ENCODE measurements around the gene ARHGEF33. TPM values are rescaled to one million over a fixed set of nuclear protein-coding genes. Genes with fewer than 3 reads are reported as not detected.

Gene ARHGEF33
- total RNA-seq, 1 experiment from 2014 or later = 0.04 TPM

DNA sequence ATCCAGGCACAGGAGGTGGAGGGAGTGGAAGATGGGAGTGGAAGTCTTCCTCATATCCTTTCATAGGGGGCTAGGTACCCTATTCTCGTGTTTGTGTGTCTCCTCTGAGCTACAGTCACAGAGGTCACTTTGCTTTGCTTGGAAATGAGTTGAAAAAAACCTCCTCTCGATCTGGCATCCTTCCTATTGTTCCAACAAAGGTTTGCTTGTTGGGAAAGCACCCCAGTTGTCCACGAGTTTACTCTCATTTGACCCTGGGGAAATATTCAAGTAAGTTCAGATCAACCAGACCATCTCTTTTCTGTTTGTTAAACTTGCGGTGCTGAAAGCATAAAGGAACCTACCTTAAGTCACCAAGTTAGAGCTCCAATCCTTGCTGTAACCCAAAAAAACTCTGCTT lies 59.3 kb downstream of the ARHGEF33 start:
- no peak overlapping the region for H2AFZ ChIP-seq (ENCODE audit: low read length)
- CTCF ChIA-PET = no interaction called here

DNA sequence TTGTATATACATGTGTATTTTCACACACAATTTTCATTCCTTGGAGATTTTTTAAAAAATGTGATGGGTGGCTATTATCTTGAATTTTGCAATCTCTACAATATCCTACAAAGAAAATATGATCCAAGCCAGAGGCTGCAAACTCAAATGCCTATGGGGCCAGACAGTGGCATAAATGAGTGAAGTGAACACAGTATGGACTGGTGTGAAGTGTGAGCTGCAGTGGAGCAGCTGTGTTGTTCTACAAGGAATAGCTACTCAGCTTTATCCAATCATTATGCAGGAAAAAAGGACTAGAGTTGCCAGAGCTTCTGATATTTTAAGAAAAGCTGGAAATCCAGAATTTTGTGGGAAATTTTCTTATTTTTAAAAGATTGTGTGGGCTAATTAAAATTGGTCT lies 62.1 kb downstream of the ARHGEF33 start:
- no peak overlapping the region for H3K4me3 ChIP-seq (ENCODE audit: low read length)
- ChIA-PET CTCF (no interaction called here), POLR2A (ENCODE audit: unreplicated experiment) (no interaction called here)
- no peaks in the 10 kb centered on the region for H3K9me3 ChIP-seq (ENCODE audit: low read length)
- H2AFZ ChIP-seq (ENCODE audit: low read length) = no peak overlapping the region
- peaks cover 4% of the 10 kb centered on the region for H3F3A ChIP-seq (ENCODE audit: low read length, unreplicated experiment)
- H3K79me2 ChIP-seq (ENCODE audit: low read length) = no peaks in the 10 kb centered on the region
- BruUV-seq (replicated peaks) = no TSS peak
- peaks cover 14% of the 10 kb centered on the region for H3K4me1 ChIP-seq (ENCODE audit: insufficient read depth, low read length)
- ATAC-seq = no peak
- TF ChIP-seq EZH2 (IDR thresholded peaks at IDR 0.05; ENCODE audit: low read length, unreplicated experiment) = no peak
- TF ChIP-seq, protein P1, sequence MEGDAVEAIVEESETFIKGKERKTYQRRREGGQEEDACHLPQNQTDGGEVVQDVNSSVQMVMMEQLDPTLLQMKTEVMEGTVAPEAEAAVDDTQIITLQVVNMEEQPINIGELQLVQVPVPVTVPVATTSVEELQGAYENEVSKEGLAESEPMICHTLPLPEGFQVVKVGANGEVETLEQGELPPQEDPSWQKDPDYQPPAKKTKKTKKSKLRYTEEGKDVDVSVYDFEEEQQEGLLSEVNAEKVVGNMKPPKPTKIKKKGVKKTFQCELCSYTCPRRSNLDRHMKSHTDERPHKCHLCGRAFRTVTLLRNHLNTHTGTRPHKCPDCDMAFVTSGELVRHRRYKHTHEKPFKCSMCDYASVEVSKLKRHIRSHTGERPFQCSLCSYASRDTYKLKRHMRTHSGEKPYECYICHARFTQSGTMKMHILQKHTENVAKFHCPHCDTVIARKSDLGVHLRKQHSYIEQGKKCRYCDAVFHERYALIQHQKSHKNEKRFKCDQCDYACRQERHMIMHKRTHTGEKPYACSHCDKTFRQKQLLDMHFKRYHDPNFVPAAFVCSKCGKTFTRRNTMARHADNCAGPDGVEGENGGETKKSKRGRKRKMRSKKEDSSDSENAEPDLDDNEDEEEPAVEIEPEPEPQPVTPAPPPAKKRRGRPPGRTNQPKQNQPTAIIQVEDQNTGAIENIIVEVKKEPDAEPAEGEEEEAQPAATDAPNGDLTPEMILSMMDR (conservative IDR thresholded peaks at IDR 0.05; ENCODE audit: low read depth, low read length) = no peak
- no peak for TF ChIP-seq EZH2phosphoT487 (IDR thresholded peaks at IDR 0.05; ENCODE audit: borderline replicate concordance, low read length)
- no peak overlapping the region for H3K4me2 ChIP-seq (ENCODE audit: low read length)
- H4K20me1 ChIP-seq (ENCODE audit: low read length) = no peaks in the 10 kb centered on the region
- no peaks in the 10 kb centered on the region for H3K9me2 ChIP-seq (replicated peaks; ENCODE audit: low read length)
- H3K36me3 ChIP-seq (ENCODE audit: low read depth, low read length) = no peaks in the 10 kb centered on the region
- H3K9ac ChIP-seq (ENCODE audit: low read length) = no peak overlapping the region
- intact Hi-C loops (cut with micrococcal nuclease) = no loop called here
- DNase-seq = no peak
- H3K27me3 ChIP-seq (ENCODE audit: low read length) = no peaks in the 10 kb centered on the region
- H3K27ac ChIP-seq (ENCODE audit: low read length) = no peak overlapping the region

More for the DNA sequence above, 59.3 kb downstream of the ARHGEF33 start:
- no peak for DNase-seq
- TF ChIP-seq EZH2 (IDR thresholded peaks at IDR 0.05; ENCODE audit: low read length, unreplicated experiment) (no peak), EZH2phosphoT487 (IDR thresholded peaks at IDR 0.05; ENCODE audit: borderline replicate concordance, low read length) (no peak)
- TF ChIP-seq, protein P1 (conservative IDR thresholded peaks at IDR 0.05; ENCODE audit: low read depth, low read length) = no peak
- Histone ChIP-seq H3K4me2 (ENCODE audit: low read length) (no peak overlapping the region), H3K4me3 (ENCODE audit: low read length) (no peak overlapping the region), H3K9me2 (replicated peaks; ENCODE audit: low read length) (no peaks in the 10 kb centered on the region), H3K36me3 (ENCODE audit: low read depth, low read length) (no peaks in the 10 kb centered on the region), H3K27ac (ENCODE audit: low read length) (no peak overlapping the region), H3K27me3 (ENCODE audit: low read length) (no peaks in the 10 kb centered on the region), H4K20me1 (ENCODE audit: low read length) (no peaks in the 10 kb centered on the region), H3K4me1 (ENCODE audit: insufficient read depth, low read length) (peaks cover 21% of the 10 kb centered on the region), H3K9ac (ENCODE audit: low read length) (no peak overlapping the region), H3K9me3 (ENCODE audit: low read length) (no peaks in the 10 kb centered on the region), H3F3A (ENCODE audit: low read length, unreplicated experiment) (peaks cover 4% of the 10 kb centered on the region), H3K79me2 (ENCODE audit: low read length) (no peaks in the 10 kb centered on the region)
- no TSS peak for BruUV-seq (replicated peaks)
- POLR2A ChIA-PET (ENCODE audit: unreplicated experiment) = no interaction called here
- intact Hi-C loops (cut with micrococcal nuclease) = loop anchor here (5.0 kb wide), 1 partner anchor 88 kb away; no protein-coding TSS in a partner anchor
- ATAC-seq = no peak

DNA sequence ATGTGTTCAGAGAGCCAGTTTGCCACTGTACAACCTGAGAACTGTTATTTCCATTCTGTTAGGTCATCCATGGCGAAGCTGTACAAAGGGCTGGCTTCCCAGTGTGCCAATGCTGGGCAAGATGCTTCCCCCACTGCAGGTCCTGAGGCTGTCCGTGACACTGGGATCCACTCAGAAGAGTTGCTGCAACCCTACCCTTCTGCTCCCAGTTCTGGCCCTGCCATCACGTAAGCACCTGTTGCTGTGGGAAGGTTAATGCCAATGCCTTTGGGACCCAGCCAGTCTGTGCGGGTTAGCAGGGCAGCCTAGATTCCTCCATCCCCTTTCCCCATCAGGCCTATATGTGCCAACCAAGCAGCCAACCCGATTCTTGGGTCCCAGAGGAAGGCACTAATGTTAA lies 68.3 kb downstream of the ARHGEF33 start:
- Histone ChIP-seq H3K27ac (ENCODE audit: low read length) (no peak overlapping the region), H3K4me3 (ENCODE audit: low read length) (no peak overlapping the region), H3K9me3 (ENCODE audit: low read length) (no peaks in the 10 kb centered on the region), H3K4me2 (ENCODE audit: low read length) (no peak overlapping the region), H3K79me2 (ENCODE audit: low read length) (no peaks in the 10 kb centered on the region), H3K27me3 (ENCODE audit: low read length) (no peaks in the 10 kb centered on the region), H3K4me1 (ENCODE audit: insufficient read depth, low read length) (no peaks in the 10 kb centered on the region), H3F3A (ENCODE audit: low read length, unreplicated experiment) (no peaks in the 10 kb centered on the region), H3K9me2 (replicated peaks; ENCODE audit: low read length) (no peaks in the 10 kb centered on the region), H2AFZ (ENCODE audit: low read length) (no peak overlapping the region), H3K9ac (ENCODE audit: low read length) (no peak overlapping the region), H3K36me3 (ENCODE audit: low read depth, low read length) (no peaks in the 10 kb centered on the region), H4K20me1 (ENCODE audit: low read length) (no peaks in the 10 kb centered on the region)
- no peak for DNase-seq
- no peak for ATAC-seq
- no TSS peak for BruUV-seq (replicated peaks)
- POLR2A ChIA-PET (ENCODE audit: unreplicated experiment) = no interaction called here
- intact Hi-C loops (cut with micrococcal nuclease) = no loop called here
- CTCF ChIA-PET = no interaction called here
- TF ChIP-seq, protein P1 (conservative IDR thresholded peaks at IDR 0.05; ENCODE audit: low read depth, low read length) = no peak
- no peak for TF ChIP-seq EZH2 (IDR thresholded peaks at IDR 0.05; ENCODE audit: low read length, unreplicated experiment)
- TF ChIP-seq EZH2phosphoT487 (IDR thresholded peaks at IDR 0.05; ENCODE audit: borderline replicate concordance, low read length) = no peak

All from PC-3 (cell line).